ENCODE results near the gene RIBC2.
"Not testable (repeated sequence)": the region's sequence is repeated elsewhere in the genome, so short reads cannot be mapped to it uniquely, and the experiment has no call there.

The RIBC2 gene

GRCh38 chr22:45447596-45447995, 34.1 kb downstream of the RIBC2 start:
- in situ Hi-C loops (cut with HindIII; ENCODE audit: low sequenced_read_pairs), result not testable (repeated sequence)

GRCh38 chr22:45448431-45448830, 34.9 kb downstream of the RIBC2 start:
- in situ Hi-C loops (cut with HindIII; ENCODE audit: low sequenced_read_pairs), result no loop called here

- in situ Hi-C loops (cut with HindIII; ENCODE audit: low sequenced_read_pairs), result not testable (repeated sequence)
Observed at GRCh38 chr22:45449442-45449841, 35.9 kb downstream of the RIBC2 start.

GRCh38 chr22:45450101-45450785, 36.8 kb downstream of the RIBC2 start:
- in situ Hi-C loops (cut with HindIII; ENCODE audit: low sequenced_read_pairs), result no loop called here

GRCh38 chr22:45450921-45451651, 37.6 kb downstream of the RIBC2 start:
- in situ Hi-C loops (cut with HindIII; ENCODE audit: low sequenced_read_pairs), result no loop called here

GRCh38 chr22:45451972-45452371, 38.5 kb downstream of the RIBC2 start:
- in situ Hi-C loops (cut with HindIII; ENCODE audit: low sequenced_read_pairs), result no loop called here

- in situ Hi-C loops (cut with HindIII; ENCODE audit: low sequenced_read_pairs), result no loop called here
Observed at GRCh38 chr22:45452565-45453379, 39.3 kb downstream of the RIBC2 start.

GRCh38 chr22:45453764-45454163, 40.3 kb downstream of the RIBC2 start:
- in situ Hi-C loops (cut with HindIII; ENCODE audit: low sequenced_read_pairs), result no loop called here

GRCh38 chr22:45454275-45454674, 40.8 kb downstream of the RIBC2 start:
- in situ Hi-C loops (cut with HindIII; ENCODE audit: low sequenced_read_pairs), result no loop called here

GRCh38 chr22:45455212-45455611, 41.7 kb downstream of the RIBC2 start:
- in situ Hi-C loops (cut with HindIII; ENCODE audit: low sequenced_read_pairs), result no loop called here

GRCh38 chr22:45455621-45456020, 42.1 kb downstream of the RIBC2 start:
- in situ Hi-C loops (cut with HindIII; ENCODE audit: low sequenced_read_pairs), result no loop called here

GRCh38 chr22:45456811-45457210, 43.3 kb downstream of the RIBC2 start:
- in situ Hi-C loops (cut with HindIII; ENCODE audit: low sequenced_read_pairs), result no loop called here

- in situ Hi-C loops (cut with HindIII; ENCODE audit: low sequenced_read_pairs), result no loop called here
Observed at GRCh38 chr22:45458532-45458931, 45.0 kb downstream of the RIBC2 start.

- in situ Hi-C loops (cut with HindIII; ENCODE audit: low sequenced_read_pairs), result no loop called here
Observed at GRCh38 chr22:45459235-45459634, 45.7 kb downstream of the RIBC2 start.

GRCh38 chr22:45460288-45461109, 47.0 kb downstream of the RIBC2 start:
- in situ Hi-C loops (cut with HindIII; ENCODE audit: low sequenced_read_pairs), result no loop called here

GRCh38 chr22:45462034-45462655, 48.7 kb downstream of the RIBC2 start:
- in situ Hi-C loops (cut with HindIII; ENCODE audit: low sequenced_read_pairs), result no loop called here

GRCh38 chr22:45463691-45464090, 50.2 kb downstream of the RIBC2 start:
- in situ Hi-C loops (cut with HindIII; ENCODE audit: low sequenced_read_pairs), result not testable (repeated sequence)

- in situ Hi-C loops (cut with HindIII; ENCODE audit: low sequenced_read_pairs), result no loop called here
Observed at GRCh38 chr22:45465633-45466032, 52.1 kb downstream of the RIBC2 start.

- in situ Hi-C loops (cut with HindIII; ENCODE audit: low sequenced_read_pairs), result no loop called here
Observed at GRCh38 chr22:45468872-45469271, 55.4 kb downstream of the RIBC2 start.
